Hepatocyte (in vitro differentiated cells): Measurements from ENCODE around the gene PLXNA3. TPM values are rescaled to one million over a fixed set of nuclear protein-coding genes. Genes with fewer than 3 reads are reported as not detected.

Experiments
- DNase-seq: peaks from one replicate; pipeline ENCODE4 v3.0.0-alpha.2; 2016; ENCODE audit warnings: low spot score
- H2AFZ ChIP-seq: fragments of 200-600 bp; sonication (generic); 2 replicates; pipeline ENCODE4 v1.6.0; 2016; ENCODE audit warnings: antibody characterized with exemption, mild to moderate bottlenecking
- H3K27ac ChIP-seq: fragments of 200-600 bp; sonication (generic); 2 replicates; pipeline ENCODE4 v1.5.1; 2016; ENCODE audit warnings: mild to moderate bottlenecking
- H3K27me3 ChIP-seq: fragments of 200-600 bp; sonication (generic); 2 replicates; pipeline ENCODE4 v1.6.1; 2016
- H3K36me3 ChIP-seq: fragments of 200-600 bp; sonication (generic); replicated peaks from 2 replicates; pipeline ENCODE4 v1.5.1; 2016; ENCODE audit warnings: low read depth; ENCODE audit not compliant: insufficient read depth
- H3K4me1 ChIP-seq: fragments of 200-600 bp; sonication (generic); 2 replicates; pipeline ENCODE4 v1.5.1; 2016; ENCODE audit warnings: mild to moderate bottlenecking, moderate library complexity; ENCODE audit not compliant: insufficient read depth
- H3K4me2 ChIP-seq: fragments of 200-600 bp; sonication (generic); 2 replicates; pipeline ENCODE4 v1.6.0; 2016
- H3K4me3 ChIP-seq: fragments of 200-600 bp; sonication (generic); 2 replicates; pipeline ENCODE4 v1.5.1; 2016; ENCODE audit warnings: mild to moderate bottlenecking
- H3K79me2 ChIP-seq: fragments of 200-600 bp; sonication (generic); 2 replicates; pipeline ENCODE4 v1.6.0; 2017; ENCODE audit warnings: mild to moderate bottlenecking
- H3K9me2 ChIP-seq: fragments of 200-600 bp; sonication (generic); replicated peaks from 2 replicates; pipeline ENCODE4 v1.6.0; 2017; ENCODE audit warnings: mild to moderate bottlenecking; ENCODE audit not compliant: insufficient read depth
- H3K9me3 ChIP-seq: fragments of 200-600 bp; sonication (generic); 2 replicates; pipeline ENCODE4 v1.5.1; 2016; ENCODE audit warnings: low read depth, mild to moderate bottlenecking
- H4K20me1 ChIP-seq: fragments of 200-600 bp; sonication (generic); 2 replicates; pipeline ENCODE4 v1.6.0; 2016; ENCODE audit warnings: mild to moderate bottlenecking; ENCODE audit not compliant: insufficient read depth, poor library complexity, severe bottlenecking
- EZH2 ChIP-seq: fragments of 200-600 bp; sonication (generic); IDR thresholded peaks from 2 replicates; pipeline ENCODE4 v1.6.1; 2016; ENCODE audit warnings: antibody characterized with exemption, mild to moderate bottlenecking, borderline replicate concordance
- EZH2phosphoT487 ChIP-seq: fragments of 200-600 bp; sonication (generic); IDR thresholded peaks from one replicate; pipeline ENCODE4 v1.6.1; 2018; ENCODE audit warnings: antibody characterized with exemption, mild to moderate bottlenecking, low read depth, moderate library complexity; ENCODE audit not compliant: unreplicated experiment, severe bottlenecking
- WGBS: methylation state at CpG from one replicate; pipeline ENCODE4 v1.1.6; 2016; ENCODE audit warnings: low lambda C conversion rate; ENCODE audit errors: missing lambda C conversion rate; 5-methylcytosine and 5-hydroxymethylcytosine counted together
- polyA plus RNA-seq: library from polyadenylated mRNA; unstranded; fragments of >200 nt; fragmentation: Nextera tagmentation; extraction: Ambion mirVana; gene quantifications from 2 replicates; pipeline ENCODE4 v1.2.1, GENCODE V29; 2016
- total RNA-seq: library from RNA; depleted of rRNA; stranded (reverse); fragments of >200 nt; gene quantifications from 2 replicates; pipeline ENCODE4 v1.2.3, GENCODE V29; 2014
- TF ChIP-seq, protein P1 (sequence below): fragments of 200-600 bp; sonication (generic); IDR thresholded peaks from 2 replicates; pipeline ENCODE4 v1.5.1; 2016; ENCODE audit warnings: antibody characterized with exemption, mild to moderate bottlenecking; ENCODE audit not compliant: poor library complexity

The PLXNA3 gene
- total and polyA plus RNA-seq, 2 experiments from 2014 or later = 14.1 to 28.7 TPM

GRCh38 chrX:154444755-154445246 is 13.3 kb upstream of the PLXNA3 start:
- Histone ChIP-seq H2AFZ (no peak overlapping the region), H3K4me3 (peak overlapping the region; percentile 36), H3K79me2 (peaks cover 15% of the 10 kb centered on the region)

DNA sequence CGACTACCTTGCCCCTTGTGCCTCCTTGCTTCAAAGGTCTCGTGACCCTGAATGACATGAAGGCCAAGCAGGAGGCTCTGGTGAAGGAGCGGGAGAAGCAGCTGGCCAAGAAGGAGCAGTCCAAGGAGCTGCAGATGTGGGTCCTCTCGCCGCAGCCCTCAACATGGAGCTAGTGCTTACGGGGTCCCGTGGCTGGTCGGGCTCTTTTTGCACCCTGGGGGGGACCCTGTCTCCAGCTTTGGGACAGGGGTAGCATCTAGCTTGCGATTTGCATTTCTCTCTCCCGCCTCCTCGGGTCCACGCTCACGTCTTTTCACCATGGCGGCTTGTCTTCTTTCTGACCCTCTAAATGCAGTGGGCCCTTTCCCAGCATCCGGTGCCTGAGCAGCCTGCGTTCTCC is 12.3 kb upstream of the PLXNA3 start:
- TF ChIP-seq EZH2phosphoT487 (no peak), EZH2 (no peak)
- TF ChIP-seq, protein P1, sequence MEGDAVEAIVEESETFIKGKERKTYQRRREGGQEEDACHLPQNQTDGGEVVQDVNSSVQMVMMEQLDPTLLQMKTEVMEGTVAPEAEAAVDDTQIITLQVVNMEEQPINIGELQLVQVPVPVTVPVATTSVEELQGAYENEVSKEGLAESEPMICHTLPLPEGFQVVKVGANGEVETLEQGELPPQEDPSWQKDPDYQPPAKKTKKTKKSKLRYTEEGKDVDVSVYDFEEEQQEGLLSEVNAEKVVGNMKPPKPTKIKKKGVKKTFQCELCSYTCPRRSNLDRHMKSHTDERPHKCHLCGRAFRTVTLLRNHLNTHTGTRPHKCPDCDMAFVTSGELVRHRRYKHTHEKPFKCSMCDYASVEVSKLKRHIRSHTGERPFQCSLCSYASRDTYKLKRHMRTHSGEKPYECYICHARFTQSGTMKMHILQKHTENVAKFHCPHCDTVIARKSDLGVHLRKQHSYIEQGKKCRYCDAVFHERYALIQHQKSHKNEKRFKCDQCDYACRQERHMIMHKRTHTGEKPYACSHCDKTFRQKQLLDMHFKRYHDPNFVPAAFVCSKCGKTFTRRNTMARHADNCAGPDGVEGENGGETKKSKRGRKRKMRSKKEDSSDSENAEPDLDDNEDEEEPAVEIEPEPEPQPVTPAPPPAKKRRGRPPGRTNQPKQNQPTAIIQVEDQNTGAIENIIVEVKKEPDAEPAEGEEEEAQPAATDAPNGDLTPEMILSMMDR = no peak
- H3K27me3 ChIP-seq = no peaks in the 10 kb centered on the region
- no peaks in the 10 kb centered on the region for H3K4me1 ChIP-seq
- H2AFZ ChIP-seq = no peak overlapping the region
- peaks cover 13% of the 10 kb centered on the region for H3K79me2 ChIP-seq
- peaks cover 3% of the 10 kb centered on the region for H4K20me1 ChIP-seq
- H3K9me2 ChIP-seq = no peaks in the 10 kb centered on the region
- no peak overlapping the region for H3K27ac ChIP-seq
- peak overlapping the region; percentile 87 for H3K4me2 ChIP-seq
- no peaks in the 10 kb centered on the region for H3K9me3 ChIP-seq
- 90% methylated on average over 16 of the region's 16 CpGs for WGBS
- no peak for DNase-seq
- no peak overlapping the region for H3K4me3 ChIP-seq
- no peaks in the 10 kb centered on the region for H3K36me3 ChIP-seq

More at GRCh38 chrX:154444755-154445246, 13.3 kb upstream of the PLXNA3 start:
- H4K20me1 ChIP-seq = peaks cover 3% of the 10 kb centered on the region
- peak overlapping the region; percentile 84 for H3K27ac ChIP-seq
- no peaks in the 10 kb centered on the region for H3K36me3 ChIP-seq
- no peaks in the 10 kb centered on the region for H3K27me3 ChIP-seq
- H3K4me2 ChIP-seq = peak overlapping the region; percentile 87
- TF ChIP-seq, protein P1 = no peak
- H3K4me1 ChIP-seq = no peaks in the 10 kb centered on the region
- H3K9me3 ChIP-seq = no peaks in the 10 kb centered on the region
- DNase-seq = no peak
- no peaks in the 10 kb centered on the region for H3K9me2 ChIP-seq
- WGBS = 75% methylated on average over 13 of the region's 13 CpGs

DNA sequence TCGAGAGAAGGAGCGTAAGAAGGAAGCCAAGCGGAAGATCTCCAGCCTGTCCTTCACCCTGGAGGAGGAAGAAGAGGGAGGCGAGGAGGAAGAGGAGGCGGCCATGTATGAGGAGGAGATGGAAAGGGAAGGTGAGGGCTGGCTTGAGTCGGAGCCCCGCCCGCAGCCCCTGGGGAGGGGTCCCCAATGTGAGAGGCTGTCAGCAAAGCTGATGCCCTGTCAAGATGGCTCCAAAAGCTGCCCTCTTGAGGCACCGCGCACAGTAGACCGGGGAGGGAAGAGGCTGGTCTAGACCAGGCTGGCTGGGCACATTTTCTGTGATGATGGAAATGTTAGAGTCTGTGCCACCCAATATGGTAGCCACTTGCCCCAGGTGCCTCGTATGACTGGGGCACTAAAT is 11.7 kb upstream of the PLXNA3 start:
- Histone ChIP-seq H3K36me3 (no peaks in the 10 kb centered on the region), H3K4me1 (no peaks in the 10 kb centered on the region), H3K9me2 (no peaks in the 10 kb centered on the region), H4K20me1 (peaks cover 3% of the 10 kb centered on the region), H3K9me3 (no peaks in the 10 kb centered on the region), H3K4me2 (no peak overlapping the region), H2AFZ (no peak overlapping the region), H3K4me3 (no peak overlapping the region), H3K27me3 (no peaks in the 10 kb centered on the region), H3K27ac (no peak overlapping the region), H3K79me2 (peaks cover 13% of the 10 kb centered on the region)
- WGBS = 93% methylated on average over 9 of the region's 12 CpGs
- DNase-seq = no peak
- TF ChIP-seq EZH2 = no peak
- TF ChIP-seq, protein P1 = no peak
- no peak for TF ChIP-seq EZH2phosphoT487

DNA sequence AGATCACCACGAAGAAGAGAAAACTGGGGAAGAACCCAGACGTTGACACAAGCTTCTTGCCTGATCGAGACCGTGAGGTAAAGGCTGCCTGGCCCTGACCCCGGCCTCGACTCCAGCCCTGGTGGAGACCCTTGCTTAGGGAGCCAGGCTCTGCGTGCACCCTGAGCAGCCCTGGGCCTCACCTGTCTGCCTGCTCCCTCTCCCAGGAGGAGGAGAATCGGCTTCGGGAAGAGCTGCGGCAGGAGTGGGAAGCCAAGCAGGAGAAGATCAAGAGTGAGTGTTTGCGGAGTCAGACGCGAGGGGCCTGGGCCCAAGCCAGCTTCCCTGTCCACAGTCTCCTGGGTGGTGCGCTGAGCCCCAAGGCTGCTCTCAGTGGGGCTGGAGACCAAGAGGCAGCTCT is 9.6 kb upstream of the PLXNA3 start:
- Histone ChIP-seq H3K4me1 (no peaks in the 10 kb centered on the region), H3K9me2 (no peaks in the 10 kb centered on the region), H3K27ac (no peak overlapping the region), H3K4me2 (no peak overlapping the region), H3K36me3 (no peaks in the 10 kb centered on the region), H3K4me3 (no peak overlapping the region), H4K20me1 (peaks cover 3% of the 10 kb centered on the region), H3K27me3 (no peaks in the 10 kb centered on the region), H3K79me2 (peaks cover 13% of the 10 kb centered on the region), H2AFZ (no peak overlapping the region), H3K9me3 (no peaks in the 10 kb centered on the region)
- WGBS = 87% methylated on average over 14 of the region's 14 CpGs
- TF ChIP-seq, protein P1 = no peak
- TF ChIP-seq EZH2phosphoT487 (no peak), EZH2 (no peak)
- no peak for DNase-seq
